IPS-15b (cell line): ENCODE results near the gene RELN.

ENCODE experiments used
- H3K27me3 ChIP-seq: one replicate; pipeline ENCODE4 v1.6.1; 2013; ENCODE audit warnings: low read length; ENCODE audit not compliant: control insufficient read depth, insufficient read depth
- H3K36me3 ChIP-seq: one replicate; pipeline ENCODE4 v1.6.1; 2013; ENCODE audit warnings: low read length; ENCODE audit not compliant: control insufficient read depth, insufficient read depth
- H3K4me1 ChIP-seq: one replicate; pipeline ENCODE4 v1.6.1; 2013; ENCODE audit warnings: mild to moderate bottlenecking, low read length; ENCODE audit not compliant: control insufficient read depth, insufficient read depth
- H3K4me3 ChIP-seq: one replicate; pipeline ENCODE4 v1.5.1; 2013; ENCODE audit warnings: low read depth, low read length
- H3K9ac ChIP-seq: one replicate; pipeline ENCODE4 v1.6.1; 2013; ENCODE audit warnings: low read depth, mild to moderate bottlenecking, low read length
- H3K9me3 ChIP-seq: one replicate; pipeline ENCODE4 v1.6.1; 2013; ENCODE audit warnings: mild to moderate bottlenecking, low read length; ENCODE audit not compliant: control insufficient read depth, insufficient read depth

Gene RELN

GRCh38 chr7:103632005-103632639 lies 357.3 kb downstream of the RELN start:
- Histone ChIP-seq H3K9me3 (no peaks in the 10 kb centered on the region), H3K4me1 (no peaks in the 10 kb centered on the region), H3K36me3 (no peaks in the 10 kb centered on the region), H3K4me3 (no peak overlapping the region), H3K9ac (no peak overlapping the region), H3K27me3 (no peaks in the 10 kb centered on the region)

GRCh38 chr7:103630318-103630717 lies 359.1 kb downstream of the RELN start:
- H3K4me3 ChIP-seq: no peak overlapping the region
- H3K4me1 ChIP-seq: no peaks in the 10 kb centered on the region
- H3K36me3 ChIP-seq: no peaks in the 10 kb centered on the region
- no peaks in the 10 kb centered on the region for H3K9me3 ChIP-seq
- H3K27me3 ChIP-seq: no peaks in the 10 kb centered on the region
- no peak overlapping the region for H3K9ac ChIP-seq

- H3K36me3 ChIP-seq: no peaks in the 10 kb centered on the region
- H3K27me3 ChIP-seq: no peaks in the 10 kb centered on the region
- H3K4me3 ChIP-seq: no peak overlapping the region
- H3K9ac ChIP-seq: no peak overlapping the region
- no peaks in the 10 kb centered on the region for H3K4me1 ChIP-seq
- H3K9me3 ChIP-seq: no peaks in the 10 kb centered on the region
Observed at GRCh38 chr7:103628742-103629141, 360.7 kb downstream of the RELN start.

GRCh38 chr7:103626776-103627175 lies 362.7 kb downstream of the RELN start:
- no peak overlapping the region for H3K9ac ChIP-seq
- H3K27me3 ChIP-seq: no peaks in the 10 kb centered on the region
- H3K9me3 ChIP-seq: no peaks in the 10 kb centered on the region
- H3K4me1 ChIP-seq: no peaks in the 10 kb centered on the region
- no peaks in the 10 kb centered on the region for H3K36me3 ChIP-seq
- no peak overlapping the region for H3K4me3 ChIP-seq

- H3K36me3 ChIP-seq: no peaks in the 10 kb centered on the region
- H3K9me3 ChIP-seq: no peaks in the 10 kb centered on the region
- H3K27me3 ChIP-seq: no peaks in the 10 kb centered on the region
- no peak overlapping the region for H3K4me3 ChIP-seq
- H3K9ac ChIP-seq: no peak overlapping the region
- no peaks in the 10 kb centered on the region for H3K4me1 ChIP-seq
Observed at GRCh38 chr7:103622274-103622673, 367.2 kb downstream of the RELN start.

- Histone ChIP-seq H3K36me3 (no peaks in the 10 kb centered on the region), H3K9ac (no peak overlapping the region), H3K4me3 (no peak overlapping the region), H3K9me3 (no peaks in the 10 kb centered on the region), H3K4me1 (no peaks in the 10 kb centered on the region), H3K27me3 (no peaks in the 10 kb centered on the region)
Observed at GRCh38 chr7:103613655-103614642, 375.5 kb downstream of the RELN start.

- H3K27me3 ChIP-seq: no peaks in the 10 kb centered on the region
- H3K4me1 ChIP-seq: no peaks in the 10 kb centered on the region
- H3K36me3 ChIP-seq: no peaks in the 10 kb centered on the region
- no peak overlapping the region for H3K4me3 ChIP-seq
- no peak overlapping the region for H3K9ac ChIP-seq
- H3K9me3 ChIP-seq: no peaks in the 10 kb centered on the region
Observed at GRCh38 chr7:103609778-103610177, 379.7 kb downstream of the RELN start.

- Histone ChIP-seq H3K36me3 (no peaks in the 10 kb centered on the region), H3K4me1 (no peaks in the 10 kb centered on the region), H3K27me3 (no peaks in the 10 kb centered on the region), H3K9ac (no peak overlapping the region), H3K9me3 (no peaks in the 10 kb centered on the region), H3K4me3 (no peak overlapping the region)
Observed at GRCh38 chr7:103605640-103606039, 383.8 kb downstream of the RELN start.

GRCh38 chr7:103598326-103598905 lies 391.0 kb downstream of the RELN start:
- no peaks in the 10 kb centered on the region for H3K9me3 ChIP-seq
- H3K4me1 ChIP-seq: no peaks in the 10 kb centered on the region
- no peaks in the 10 kb centered on the region for H3K36me3 ChIP-seq
- no peak overlapping the region for H3K9ac ChIP-seq
- H3K27me3 ChIP-seq: no peaks in the 10 kb centered on the region
- no peak overlapping the region for H3K4me3 ChIP-seq

- Histone ChIP-seq H3K4me1 (no peaks in the 10 kb centered on the region), H3K36me3 (no peaks in the 10 kb centered on the region), H3K9ac (no peak overlapping the region), H3K27me3 (no peaks in the 10 kb centered on the region), H3K4me3 (no peak overlapping the region), H3K9me3 (no peaks in the 10 kb centered on the region)
Observed at GRCh38 chr7:103597606-103598005, 391.9 kb downstream of the RELN start.

- Histone ChIP-seq H3K27me3 (no peaks in the 10 kb centered on the region), H3K36me3 (no peaks in the 10 kb centered on the region), H3K4me3 (no peak overlapping the region), H3K9ac (no peak overlapping the region), H3K4me1 (no peaks in the 10 kb centered on the region), H3K9me3 (no peaks in the 10 kb centered on the region)
Observed at GRCh38 chr7:103594186-103594585, 395.3 kb downstream of the RELN start.
